Measurements from ENCODE around the gene CHRNA3. TPM values are rescaled to one million over a fixed set of nuclear protein-coding genes. Genes with fewer than 3 reads are reported as not detected.
"Not testable (repeated sequence)": the region's sequence is repeated elsewhere in the genome, so short reads cannot be mapped to it uniquely, and the experiment has no call there.

Gene CHRNA3
- total RNA-seq, 1 donor from 2014 or later: not detected

DNA sequence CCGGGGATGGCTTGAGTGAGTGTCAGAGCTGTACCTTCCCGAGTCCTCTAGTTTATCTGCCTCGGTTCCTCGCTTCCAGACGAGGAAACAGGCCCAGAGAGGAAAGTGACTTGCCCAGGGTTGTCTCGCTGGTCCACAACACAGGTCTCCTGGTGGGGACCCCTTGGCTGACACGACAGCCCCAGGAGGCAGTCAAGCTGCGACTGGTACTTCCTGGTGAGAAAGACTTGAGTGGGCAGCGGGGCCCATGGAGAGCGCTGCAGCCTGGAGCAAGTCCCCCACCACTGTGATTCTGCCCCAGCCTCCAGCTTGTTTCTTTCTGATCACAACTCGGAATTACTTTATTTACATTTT is 56.1 kb downstream of the CHRNA3 start:
- Mint-ChIP-seq H3K27ac (ENCODE audit: unreplicated experiment) (no peak overlapping the region), H3K4me3 (ENCODE audit: unreplicated experiment) (peak overlapping the region; percentile 74), H3K27me3 (ENCODE audit: low read depth) (peaks cover 15% of the 10 kb centered on the region), H3K4me1 (ENCODE audit: low read depth) (peaks cover 9% of the 10 kb centered on the region), H3K36me3 (ENCODE audit: low read depth) (no peaks in the 10 kb centered on the region), H3K9me3 (ENCODE audit: low read depth) (no peaks in the 10 kb centered on the region)
- no peak for DNase-seq (ENCODE audit: low spot score)
- no peak for TF ChIP-seq CTCF (IDR thresholded peaks at IDR 0.05)

GRCh38 chr15:78563092-78563491 is 57.7 kb downstream of the CHRNA3 start:
- H3K9me3 Mint-ChIP-seq (ENCODE audit: low read depth): no peaks in the 10 kb centered on the region
- no peak for TF ChIP-seq CTCF (IDR thresholded peaks at IDR 0.05)

GRCh38 chr15:78561490-78561889 is 59.3 kb downstream of the CHRNA3 start:
- Mint-ChIP-seq H3K4me1 (ENCODE audit: low read depth) (peaks cover 7% of the 10 kb centered on the region), H3K9me3 (ENCODE audit: low read depth) (no peaks in the 10 kb centered on the region), H3K27ac (ENCODE audit: unreplicated experiment) (no peak overlapping the region), H3K36me3 (ENCODE audit: low read depth) (no peaks in the 10 kb centered on the region), H3K4me3 (ENCODE audit: unreplicated experiment) (no peak overlapping the region), H3K27me3 (ENCODE audit: low read depth) (peaks cover 18% of the 10 kb centered on the region)
- no peak for DNase-seq (ENCODE audit: low spot score)
- TF ChIP-seq CTCF (IDR thresholded peaks at IDR 0.05): no peak

More at GRCh38 chr15:78563092-78563491, 57.7 kb downstream of the CHRNA3 start:
- no peak overlapping the region for H3K4me3 Mint-ChIP-seq (ENCODE audit: unreplicated experiment)
- H3K4me1 Mint-ChIP-seq (ENCODE audit: low read depth): peaks cover 9% of the 10 kb centered on the region
- no peak for DNase-seq (ENCODE audit: low spot score)
- H3K27me3 Mint-ChIP-seq (ENCODE audit: low read depth): peaks cover 21% of the 10 kb centered on the region
- no peaks in the 10 kb centered on the region for H3K36me3 Mint-ChIP-seq (ENCODE audit: low read depth)
- no peak overlapping the region for H3K27ac Mint-ChIP-seq (ENCODE audit: unreplicated experiment)

DNA sequence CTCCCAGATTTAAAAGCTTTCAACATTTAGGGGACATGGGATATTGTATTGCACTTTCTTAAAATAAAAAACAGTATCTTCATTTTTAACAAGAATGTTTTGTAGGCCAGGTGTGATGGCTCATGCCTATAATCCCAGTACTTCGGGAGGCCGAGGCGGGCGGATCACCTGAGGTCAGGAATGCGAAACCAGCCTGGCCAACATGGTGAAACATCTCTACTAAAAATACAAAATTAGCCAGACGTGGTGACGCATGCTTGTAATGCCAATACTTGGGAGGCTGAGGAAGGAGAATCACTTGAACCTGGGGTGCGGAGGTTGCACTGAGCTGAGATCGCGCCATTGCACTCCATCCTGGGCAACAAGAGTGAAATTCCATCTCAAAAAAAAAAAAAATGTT is 60.6 kb downstream of the CHRNA3 start:
- not testable (repeated sequence) for DNase-seq (ENCODE audit: low spot score); H3K36me3 Mint-ChIP-seq (ENCODE audit: low read depth); H3K4me1 Mint-ChIP-seq (ENCODE audit: low read depth); H3K4me3 Mint-ChIP-seq (ENCODE audit: unreplicated experiment); H3K27ac Mint-ChIP-seq (ENCODE audit: unreplicated experiment); H3K9me3 Mint-ChIP-seq (ENCODE audit: low read depth)
- peaks cover 17% of the 10 kb centered on the region for H3K27me3 Mint-ChIP-seq (ENCODE audit: low read depth)

DNA sequence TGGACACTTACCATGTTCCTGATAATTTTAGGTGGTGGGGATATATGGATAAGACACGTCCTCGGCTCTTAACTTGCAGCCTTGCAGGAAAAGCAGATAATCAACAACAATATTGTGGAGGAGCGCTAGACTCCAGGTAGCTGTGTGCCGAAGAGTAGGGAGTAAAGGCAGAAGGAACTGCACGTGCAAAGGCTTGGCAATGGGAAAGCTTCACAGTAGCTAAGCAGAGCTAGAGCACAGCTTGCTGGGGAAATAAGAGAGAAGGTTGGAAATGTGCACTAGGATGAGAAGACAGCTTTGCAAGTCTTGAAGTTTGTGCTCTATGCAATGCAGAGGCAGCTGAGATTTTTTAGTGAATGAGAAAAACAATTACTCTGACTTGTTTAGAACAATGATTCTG is 68.2 kb downstream of the CHRNA3 start:
- no peak overlapping the region for H3K4me3 Mint-ChIP-seq (ENCODE audit: unreplicated experiment)
- no peak for DNase-seq (ENCODE audit: low spot score)
- H3K9me3 Mint-ChIP-seq (ENCODE audit: low read depth): no peaks in the 10 kb centered on the region
- no peak overlapping the region for H3K27ac Mint-ChIP-seq (ENCODE audit: unreplicated experiment)
- H3K27me3 Mint-ChIP-seq (ENCODE audit: low read depth): no peaks in the 10 kb centered on the region
- no peaks in the 10 kb centered on the region for H3K4me1 Mint-ChIP-seq (ENCODE audit: low read depth)
- H3K36me3 Mint-ChIP-seq (ENCODE audit: low read depth): peaks cover 17% of the 10 kb centered on the region
- no peak for TF ChIP-seq CTCF (IDR thresholded peaks at IDR 0.05)

- H3K36me3 Mint-ChIP-seq (ENCODE audit: low read depth): peaks cover 19% of the 10 kb centered on the region
- H3K4me1 Mint-ChIP-seq (ENCODE audit: low read depth): no peaks in the 10 kb centered on the region
- H3K27me3 Mint-ChIP-seq (ENCODE audit: low read depth): no peaks in the 10 kb centered on the region
- no peak for TF ChIP-seq CTCF (IDR thresholded peaks at IDR 0.05)
- DNase-seq (ENCODE audit: low spot score): no peak
- H3K9me3 Mint-ChIP-seq (ENCODE audit: low read depth): no peaks in the 10 kb centered on the region
- H3K27ac Mint-ChIP-seq (ENCODE audit: unreplicated experiment): no peak overlapping the region
- H3K4me3 Mint-ChIP-seq (ENCODE audit: unreplicated experiment): no peak overlapping the region
These were observed 68.9 kb downstream of the CHRNA3 start for GRCh38 chr15:78551902-78552301.

Measured in chondrocyte (in vitro differentiated cells).